Measurements from ENCODE around the gene CRYBG2.
"Not testable (repeated sequence)": the region's sequence is repeated elsewhere in the genome, so short reads cannot be mapped to it uniquely, and the experiment has no call there.

Gene CRYBG2

DNA sequence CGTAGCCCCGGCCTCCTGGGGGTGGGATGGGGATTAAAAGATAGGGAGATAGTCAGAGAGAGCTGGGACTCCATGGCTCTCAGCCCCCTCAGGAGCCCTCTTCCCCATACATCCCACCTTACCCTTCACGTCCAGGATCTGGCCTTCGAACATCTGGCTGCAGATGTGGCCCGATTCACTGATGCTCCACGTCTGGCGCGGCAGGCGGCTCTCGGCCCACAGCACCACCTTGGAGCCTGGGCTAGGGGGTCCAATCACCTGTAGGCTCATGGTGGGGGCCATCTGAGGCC is 31.9 kb downstream of the CRYBG2 start:
- in situ Hi-C loops (cut with MboI; ENCODE audit: low sequenced_read_pairs), result no loop called here

DNA sequence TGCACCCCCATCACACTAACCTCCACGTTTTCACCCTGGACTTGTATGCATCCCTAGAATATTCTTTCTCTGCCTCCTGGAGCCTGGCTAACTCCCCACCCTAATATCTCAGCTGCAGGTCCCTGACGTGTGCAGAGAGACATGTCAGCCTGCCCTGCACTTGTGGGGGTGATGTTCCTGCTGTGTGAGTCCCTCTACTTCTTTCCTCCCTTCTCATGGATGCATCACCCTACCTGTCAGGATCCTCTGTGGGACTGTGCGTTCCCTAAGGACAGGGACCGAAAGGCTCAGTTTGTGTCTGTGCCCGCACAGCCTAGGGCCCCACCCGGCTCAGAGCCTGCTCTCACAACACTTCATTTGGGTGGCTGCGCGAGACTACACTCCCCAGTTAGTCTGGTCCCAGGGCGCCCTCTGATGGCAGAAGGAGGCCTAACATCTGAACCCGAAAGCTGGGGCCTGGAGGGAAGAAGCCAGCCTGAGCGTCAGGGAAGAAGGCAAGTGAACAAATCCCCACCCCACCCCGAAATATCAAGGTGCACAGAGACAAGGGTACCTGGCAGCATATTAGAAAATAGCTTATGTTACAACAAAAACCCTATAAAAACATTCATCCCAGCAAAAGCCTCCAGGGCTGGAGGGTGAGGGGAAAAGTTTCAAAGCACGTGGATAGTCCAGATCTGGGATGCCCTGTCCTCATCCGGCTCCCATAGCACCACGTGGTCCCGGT is 32.5 kb downstream of the CRYBG2 start:
- in situ Hi-C loops (cut with MboI; ENCODE audit: low sequenced_read_pairs), result no loop called here

DNA sequence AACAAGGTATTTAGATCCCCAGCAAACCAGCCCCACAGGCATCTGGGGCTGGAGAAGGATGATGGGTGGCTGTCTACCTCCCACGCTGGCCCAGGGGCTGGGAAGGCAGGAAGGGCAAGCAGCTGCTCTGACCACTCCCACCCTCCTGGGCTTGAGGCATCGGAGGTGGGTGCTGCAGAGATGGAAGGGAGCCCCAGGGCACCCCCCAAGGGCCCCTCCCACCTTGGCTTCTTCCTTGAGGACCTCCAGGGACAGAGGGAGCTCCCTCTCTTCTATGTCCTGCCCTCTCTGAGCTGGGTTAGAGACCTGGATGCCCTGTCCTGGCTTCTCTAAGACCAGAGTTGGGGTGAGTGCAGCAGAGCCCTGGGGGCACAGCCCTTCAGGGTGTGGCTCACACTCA is 33.0 kb downstream of the CRYBG2 start:
- in situ Hi-C loops (cut with MboI; ENCODE audit: low sequenced_read_pairs), result no loop called here

DNA sequence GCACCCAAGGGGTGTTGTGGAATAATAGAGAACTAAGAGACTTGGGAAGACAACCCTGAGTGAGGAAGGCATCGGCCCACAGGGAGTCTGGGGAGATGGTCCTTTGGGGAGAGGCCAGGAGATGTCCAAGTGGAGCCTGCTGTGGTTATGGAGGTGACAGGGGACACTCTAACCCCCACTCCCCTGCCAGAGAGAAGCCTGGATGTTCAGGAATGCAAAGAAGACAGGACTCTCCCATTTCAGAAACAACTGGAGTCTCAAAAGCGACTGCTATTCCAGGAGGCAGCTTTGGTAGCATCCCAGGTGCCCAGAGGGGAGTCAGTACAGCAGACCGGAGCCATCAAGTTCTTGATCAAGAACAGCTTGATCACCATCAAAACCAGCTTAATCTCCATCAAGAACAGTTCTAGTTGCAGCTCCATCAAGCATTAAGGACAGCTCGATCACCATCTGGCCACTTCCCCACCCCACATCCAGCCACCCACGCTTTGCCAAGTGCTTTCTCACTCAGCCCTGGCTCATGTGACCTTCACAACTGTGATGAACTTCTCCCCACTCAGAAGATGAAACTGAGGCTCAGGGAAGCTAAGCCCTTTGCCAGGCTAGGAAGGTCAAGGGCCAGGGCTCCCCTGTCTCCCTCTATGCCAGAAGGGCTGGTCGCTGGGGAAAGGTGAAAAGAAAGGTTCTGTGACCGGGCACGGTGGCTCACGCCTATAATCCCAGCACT is 35.4 kb downstream of the CRYBG2 start:
- in situ Hi-C loops (cut with MboI; ENCODE audit: low sequenced_read_pairs), result no loop called here

DNA sequence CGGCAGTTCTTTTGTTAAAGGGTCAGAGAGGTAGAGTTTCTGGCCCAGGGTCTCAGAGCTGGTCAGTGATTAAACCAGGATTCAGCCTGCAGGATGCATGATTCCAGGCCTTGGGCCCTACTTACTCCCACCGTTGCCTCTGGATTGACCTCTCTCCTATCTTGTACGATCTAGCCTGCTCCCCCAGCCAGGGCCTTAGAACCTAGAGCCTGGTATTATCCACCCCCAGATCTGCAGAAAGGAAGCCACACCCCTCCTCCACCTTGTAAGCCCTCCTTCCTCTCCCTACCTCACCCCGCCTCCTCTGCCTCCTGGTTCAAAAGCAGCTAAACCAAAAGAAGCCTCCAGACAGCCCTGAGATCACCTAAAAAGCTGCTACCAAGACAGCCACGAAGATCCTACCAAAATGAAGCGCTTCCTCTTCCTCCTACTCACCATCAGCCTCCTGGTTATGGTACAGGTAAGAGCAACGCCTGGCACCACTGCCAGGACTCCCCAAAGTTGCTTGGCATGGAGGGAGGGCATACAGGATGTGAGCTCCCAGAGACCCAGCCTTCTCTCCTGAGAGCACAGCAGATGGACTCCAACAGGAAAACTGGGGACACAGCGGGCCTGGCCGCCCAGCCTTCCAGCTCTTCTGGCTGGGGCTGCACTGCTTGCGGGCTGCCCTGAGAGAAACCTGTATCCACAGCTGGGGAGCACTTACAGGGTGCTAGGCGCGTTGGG is 36.2 kb downstream of the CRYBG2 start, which contains the start of gene CD52:
TSS of gene CD52 (plus strand) at position 347 of the 726 bp plus-strand sequence. CDS start at position 407, 60 bp downstream.
- in situ Hi-C loops (cut with MboI; ENCODE audit: low sequenced_read_pairs), result no loop called here

DNA sequence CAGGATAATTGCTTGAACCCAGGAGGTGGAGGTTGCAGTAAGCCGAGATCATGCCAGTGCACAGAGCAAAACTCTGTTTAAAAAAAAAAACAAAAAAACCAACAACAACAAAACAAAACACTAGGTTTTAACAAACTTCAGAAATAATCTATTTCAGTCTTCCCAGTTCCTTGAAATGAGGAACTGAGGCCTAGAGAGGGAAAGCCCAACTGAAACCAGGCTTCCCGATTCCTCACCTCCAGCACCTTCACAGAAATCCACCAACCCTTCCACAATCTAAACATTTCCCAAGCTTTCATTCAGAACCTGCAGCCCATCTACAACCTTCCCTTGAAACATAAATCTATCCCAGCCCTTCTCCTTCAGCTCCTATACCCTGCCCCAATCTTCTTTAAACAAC is 36.8 kb downstream of the CRYBG2 start:
- in situ Hi-C loops (cut with MboI; ENCODE audit: low sequenced_read_pairs), result no loop called here

DNA sequence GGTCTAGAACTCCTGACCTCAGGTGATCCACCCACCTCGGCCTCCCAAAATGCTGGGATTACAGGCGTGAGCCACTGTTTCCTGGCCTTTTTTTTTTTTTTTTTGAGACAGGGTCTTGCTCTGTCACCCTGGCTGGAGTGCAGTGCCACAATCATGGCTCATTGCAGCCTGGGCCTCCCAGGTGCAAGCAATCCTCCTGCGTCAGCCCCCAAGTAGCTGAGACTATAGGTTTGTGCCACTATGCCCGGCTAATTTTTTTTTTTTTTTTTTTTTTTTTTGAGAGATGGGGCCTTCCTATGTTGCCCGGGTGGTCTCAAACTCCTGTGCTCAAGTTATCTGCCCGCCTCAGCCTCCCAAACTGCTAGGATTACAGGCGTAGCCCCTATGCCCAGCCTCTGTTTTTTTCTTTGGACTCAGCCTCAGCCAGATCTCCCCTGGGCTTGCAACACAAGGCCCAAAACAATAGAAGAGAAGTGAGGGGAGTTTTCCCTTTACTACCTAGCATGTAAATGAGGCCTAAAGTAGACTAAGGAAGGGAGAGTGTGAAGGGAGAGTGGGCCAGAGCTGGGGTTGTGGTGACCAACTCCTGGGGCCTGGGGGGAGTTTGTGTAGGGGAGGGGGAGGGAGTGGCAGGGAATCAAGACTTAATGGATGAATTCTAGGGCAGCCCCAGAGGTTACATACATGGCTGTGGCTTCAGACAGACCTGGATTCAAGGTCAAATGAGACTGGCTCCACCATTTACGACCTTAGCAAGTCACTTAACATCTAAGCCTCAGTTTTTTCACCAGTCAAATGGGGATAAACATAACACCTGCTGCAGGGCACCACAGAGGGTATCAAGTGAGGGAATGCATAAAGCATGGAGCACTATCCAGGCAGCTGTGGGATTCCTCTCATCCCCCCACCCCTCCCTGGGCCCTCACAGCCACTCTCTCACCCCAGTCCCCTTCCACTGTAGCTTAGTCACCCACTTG is 37.8 kb downstream of the CRYBG2 start:
- in situ Hi-C loops (cut with MboI; ENCODE audit: low sequenced_read_pairs), result no loop called here

DNA sequence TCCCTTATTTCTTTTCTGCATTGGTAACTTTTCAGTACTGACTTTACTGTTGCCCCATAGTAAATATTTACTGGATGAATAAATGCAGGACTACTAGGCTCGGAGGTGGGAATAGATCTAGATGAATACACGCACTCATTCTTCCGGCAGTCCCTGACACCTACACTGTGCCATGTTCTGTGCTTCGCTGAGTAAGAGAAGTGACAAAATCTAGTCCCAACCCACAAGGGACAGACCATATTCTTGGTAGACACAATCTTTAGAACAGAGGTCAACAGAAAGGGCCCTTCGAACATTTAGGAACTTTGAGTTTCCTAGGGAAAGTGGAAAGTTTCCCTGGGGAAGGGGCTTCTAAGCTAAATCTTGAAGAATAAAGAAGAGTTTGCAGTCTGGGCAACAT is 39.4 kb downstream of the CRYBG2 start:
- in situ Hi-C loops (cut with MboI; ENCODE audit: low sequenced_read_pairs), result no loop called here

DNA sequence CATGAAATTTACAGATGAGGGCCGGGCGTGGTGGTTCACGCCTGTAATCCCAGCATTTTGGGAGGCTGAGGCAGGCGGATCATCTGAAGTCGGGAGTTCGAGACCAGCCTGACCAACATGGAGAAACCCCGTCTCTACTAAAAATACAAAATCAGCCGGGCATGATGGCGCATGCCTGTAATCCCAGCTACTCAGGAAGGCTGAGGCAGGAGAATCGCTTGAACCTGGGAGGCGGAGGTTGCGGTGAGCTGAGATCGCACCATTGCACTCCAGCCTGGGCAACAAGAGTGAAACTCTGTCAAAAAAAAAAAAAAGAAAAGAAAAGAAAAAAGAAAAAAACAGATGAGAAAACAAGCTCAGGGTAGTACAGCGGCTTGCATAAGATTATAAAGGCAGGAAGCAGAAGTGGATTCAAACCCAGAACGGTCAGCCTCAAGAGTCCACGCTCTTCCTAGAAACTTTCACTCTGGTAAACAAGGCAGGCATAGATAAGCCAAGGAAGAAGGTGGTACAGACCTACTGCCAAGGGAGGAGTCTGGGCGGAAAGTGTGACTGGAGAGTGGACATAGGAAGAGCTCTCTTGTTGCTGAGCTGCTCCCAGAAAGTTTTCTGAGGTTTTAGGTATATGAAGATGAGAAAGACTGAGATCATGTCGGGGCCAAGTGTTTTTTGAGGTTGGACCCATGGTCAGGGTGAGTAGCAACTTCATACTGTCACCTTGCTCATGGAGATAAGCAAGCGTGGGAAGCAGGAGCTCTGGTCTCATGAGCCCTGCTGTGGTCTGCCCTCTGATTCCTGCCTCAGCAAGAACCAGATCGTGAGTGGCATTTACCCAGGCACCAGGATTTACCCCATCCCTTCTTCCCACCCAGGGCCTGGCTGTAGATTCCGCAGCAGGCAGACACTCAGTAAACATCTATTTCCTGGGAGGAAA is 45.7 kb downstream of the CRYBG2 start:
- in situ Hi-C loops (cut with MboI; ENCODE audit: low sequenced_read_pairs), result not testable (repeated sequence)

DNA sequence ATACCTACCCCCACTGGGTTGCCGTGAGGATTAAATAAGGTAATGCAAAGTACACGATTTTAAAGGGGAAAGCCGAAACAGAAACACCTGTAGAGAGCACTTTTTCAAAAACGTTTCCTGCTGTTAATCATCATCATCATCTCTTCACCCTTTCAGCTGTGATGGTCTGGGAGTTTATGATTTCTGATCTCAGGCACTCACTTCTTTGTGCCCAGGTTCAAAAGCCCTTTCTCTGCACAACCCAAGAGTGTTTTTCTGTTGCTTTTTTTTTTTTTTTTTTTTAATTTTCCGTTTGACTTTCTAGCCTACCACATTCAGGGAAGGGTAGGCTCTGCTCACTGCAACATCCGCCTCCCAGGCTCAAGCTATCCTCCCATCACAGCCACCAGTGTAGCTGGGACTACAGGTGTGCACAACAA is 46.6 kb downstream of the CRYBG2 start:
- in situ Hi-C loops (cut with MboI; ENCODE audit: low sequenced_read_pairs), result no loop called here

DNA sequence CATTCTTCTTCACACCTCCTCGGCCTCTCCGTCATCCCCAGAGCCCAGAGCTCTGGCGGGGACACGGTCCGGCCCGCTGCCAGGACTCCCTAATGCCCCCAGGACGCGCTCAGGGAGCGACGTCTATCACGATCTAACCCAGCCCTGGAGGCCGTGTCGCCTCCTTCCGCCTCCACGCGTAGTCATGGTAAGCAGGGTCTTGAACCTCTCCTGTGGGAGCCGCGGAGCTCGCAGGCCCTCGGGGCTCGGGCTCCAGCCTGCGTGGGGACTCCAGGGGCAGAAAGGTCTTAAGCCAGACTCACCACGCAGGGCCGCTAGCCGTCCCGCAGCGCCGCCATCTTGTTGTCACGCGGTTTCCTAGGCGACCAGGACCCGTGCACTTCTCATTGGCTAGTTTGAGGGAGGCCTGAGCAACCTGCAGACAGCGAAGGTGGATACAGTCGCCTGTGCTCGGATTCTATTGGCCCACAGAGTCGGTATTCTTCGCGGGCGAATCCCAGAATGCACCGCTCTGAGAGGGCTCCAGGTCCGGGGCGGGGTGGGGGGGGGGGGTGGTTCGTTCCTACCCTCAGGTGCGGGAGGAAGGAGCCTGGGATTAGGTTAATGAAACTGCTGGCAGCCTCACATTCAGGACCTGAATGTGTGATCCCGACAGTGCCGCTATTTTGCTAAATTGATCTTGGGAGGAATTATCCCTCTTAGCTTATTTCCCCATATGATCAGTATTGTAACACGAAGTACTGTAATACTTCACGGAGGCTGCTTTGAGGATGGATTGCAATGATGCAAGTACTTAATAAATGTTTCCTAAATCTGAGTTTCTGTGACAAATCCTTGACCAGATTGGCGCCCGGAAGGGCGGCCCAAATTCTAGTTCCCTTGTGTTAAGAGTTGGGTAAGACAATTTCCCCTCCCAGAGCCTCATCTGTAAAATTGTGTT is 47.4 kb downstream of the CRYBG2 start, which contains the start of gene UBXN11:
TSS of gene UBXN11 (minus strand) at position 347 of the 940 bp plus-strand sequence. CDS start 3,753 bp downstream, outside the sequence.
- in situ Hi-C loops (cut with MboI; ENCODE audit: low sequenced_read_pairs), result no loop called here

DNA sequence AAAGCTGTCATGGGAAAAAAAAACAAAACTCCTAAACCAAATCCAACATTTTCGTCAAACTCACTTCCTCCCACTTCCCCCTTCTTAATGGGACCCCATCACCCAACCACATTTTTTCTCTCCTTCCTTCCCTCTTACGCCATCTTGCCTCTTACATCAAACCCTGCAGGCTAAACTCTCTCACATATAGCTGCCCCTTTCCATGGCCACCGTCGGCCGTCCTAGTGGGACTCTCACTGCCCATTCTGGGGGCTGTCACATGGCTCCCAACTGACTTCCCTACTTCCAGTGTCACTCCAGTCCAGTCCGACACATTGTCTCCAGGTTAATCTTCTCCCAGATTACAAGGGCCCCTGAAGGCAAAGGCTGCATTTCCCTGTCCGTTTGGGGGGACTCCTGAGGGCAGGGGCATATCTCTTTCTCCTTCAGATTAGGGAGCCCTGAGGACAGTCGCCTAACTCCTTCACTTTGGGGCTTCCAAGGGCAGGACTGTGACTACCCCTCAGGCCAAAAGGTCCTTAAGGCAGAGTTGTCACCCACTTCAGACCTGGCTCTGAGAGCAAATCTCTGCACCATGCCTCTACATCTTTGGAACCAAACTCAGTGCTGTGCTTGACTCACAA is 48.2 kb downstream of the CRYBG2 start:
- in situ Hi-C loops (cut with MboI; ENCODE audit: low sequenced_read_pairs), result no loop called here

DNA sequence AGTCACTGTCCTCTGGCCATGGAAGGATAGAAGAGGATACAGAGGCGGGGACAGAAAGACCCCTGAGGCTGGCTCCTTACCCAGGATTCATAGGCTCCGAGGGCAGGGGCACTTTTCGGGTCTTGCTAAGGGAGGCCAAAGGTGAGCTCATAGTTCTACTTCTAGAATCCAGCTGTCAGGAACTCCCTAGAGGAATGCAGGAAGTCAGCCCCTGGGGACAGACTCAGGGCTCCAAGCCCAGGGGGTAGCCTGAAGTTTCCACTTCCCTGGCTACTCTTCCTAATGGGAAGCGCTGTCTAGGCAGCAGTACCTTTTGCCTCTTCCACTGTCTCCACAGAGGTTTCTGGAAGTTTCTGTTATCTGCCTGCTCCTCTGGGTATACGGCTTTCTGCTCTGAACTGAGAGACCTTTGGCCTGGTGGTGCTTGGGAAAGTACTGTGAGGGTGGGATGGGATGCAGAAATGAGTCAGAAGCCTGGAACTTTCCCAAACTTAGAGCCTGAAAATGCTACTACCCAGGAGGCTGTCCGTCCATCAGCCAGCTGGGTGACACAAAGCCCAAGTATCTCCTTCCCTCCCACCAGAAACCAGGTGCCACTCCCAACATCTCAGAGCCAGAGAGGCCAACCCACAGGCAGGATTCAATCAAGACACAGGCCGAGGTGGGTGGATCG is 51.1 kb downstream of the CRYBG2 start:
- in situ Hi-C loops (cut with MboI; ENCODE audit: low sequenced_read_pairs), result no loop called here

DNA sequence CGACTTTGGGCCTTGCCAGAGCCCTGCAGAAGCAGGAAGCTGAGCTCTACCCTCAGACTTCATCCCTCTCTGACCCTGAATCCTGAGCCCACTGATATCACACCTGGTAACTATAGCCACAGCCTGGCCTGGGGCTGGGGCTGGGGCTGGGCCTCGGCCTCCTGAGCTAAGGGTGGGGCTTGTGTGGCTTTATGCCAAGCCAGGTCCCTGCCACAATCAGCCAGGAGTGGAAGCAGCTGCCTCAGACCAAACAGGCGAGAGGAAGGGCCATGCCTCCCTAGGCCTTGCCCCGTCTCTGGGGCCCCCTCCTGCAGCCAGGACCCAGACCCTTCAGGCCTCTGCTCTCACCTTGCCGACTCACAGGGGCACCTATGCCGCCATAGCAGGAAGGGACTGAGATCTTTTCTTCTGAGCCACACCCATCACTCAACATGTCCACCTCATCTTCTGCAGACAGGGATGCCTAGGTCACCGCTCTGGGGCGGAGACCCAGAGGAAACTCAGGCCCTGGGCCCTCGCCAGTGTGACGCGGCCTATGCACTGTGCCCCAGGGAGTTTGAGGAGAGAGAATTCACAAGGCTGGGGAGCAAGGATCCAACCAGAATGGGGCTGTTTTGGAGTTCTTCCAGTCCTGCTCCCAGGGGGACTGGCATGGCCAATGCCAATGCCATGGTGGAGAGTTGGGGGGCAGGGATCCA is 53.2 kb downstream of the CRYBG2 start:
- in situ Hi-C loops (cut with MboI; ENCODE audit: low sequenced_read_pairs), result no loop called here

DNA sequence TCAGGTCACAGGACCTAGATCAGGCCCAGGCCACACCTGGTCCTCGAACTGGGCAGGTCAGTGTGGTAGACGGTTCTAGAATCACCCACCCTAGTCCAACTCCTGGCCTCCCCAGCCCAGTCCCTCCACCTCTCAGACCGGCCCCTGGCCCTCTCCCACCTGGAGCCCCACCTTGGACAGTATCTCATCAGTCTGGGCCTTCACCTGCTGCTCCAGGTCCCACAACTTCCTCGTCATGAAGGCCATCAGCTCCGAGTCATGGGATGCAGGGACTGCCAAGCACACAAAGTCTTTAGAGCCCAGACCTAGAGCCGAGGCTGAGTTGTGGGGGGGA is 56.2 kb downstream of the CRYBG2 start:
- in situ Hi-C loops (cut with MboI; ENCODE audit: low sequenced_read_pairs), result no loop called here

DNA sequence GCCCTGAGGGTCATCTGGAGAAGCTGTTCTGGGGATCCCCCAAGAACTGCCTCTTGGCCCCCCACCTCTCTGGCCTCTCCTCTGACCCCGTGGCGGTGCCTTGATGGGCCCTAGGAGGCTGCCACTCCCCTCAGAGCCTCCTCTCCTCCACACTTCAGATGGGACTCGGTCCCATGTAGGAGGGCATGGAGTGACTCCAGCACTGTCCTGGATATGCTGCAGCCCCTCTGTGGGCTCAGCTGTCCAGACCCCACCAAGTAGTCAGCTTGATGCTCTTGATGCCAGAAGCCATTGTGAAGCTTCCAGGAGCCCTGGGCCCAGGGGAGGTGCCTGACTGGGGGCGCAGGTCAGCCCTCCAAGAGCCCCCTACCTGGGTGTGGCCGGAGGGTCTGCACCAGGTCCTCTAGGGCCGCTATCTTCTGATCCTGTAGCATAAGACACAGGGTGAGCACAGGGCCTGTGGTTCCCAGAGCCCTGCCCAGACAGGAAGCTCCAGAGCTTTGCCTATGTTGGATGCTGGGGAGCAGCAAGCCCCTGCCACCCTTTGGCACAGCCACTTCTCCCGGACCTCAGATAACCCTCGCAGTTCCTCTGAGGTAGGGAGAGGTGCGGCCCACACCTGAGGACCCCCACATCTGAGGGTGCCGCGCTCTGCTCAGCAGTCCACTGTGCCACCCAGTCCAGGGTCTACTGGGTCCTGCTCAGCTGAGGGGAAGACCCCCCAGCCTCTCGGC is 56.7 kb downstream of the CRYBG2 start:
- in situ Hi-C loops (cut with MboI; ENCODE audit: low sequenced_read_pairs), result no loop called here

Measured in HL-60/S4 treated with phorbol 12-myristate 13-acetate at 8.2 ng/mL for 4 days and 3 days (cell line).